ENCODE data around the gene COX7B. TPM values are rescaled to one million over a fixed set of nuclear protein-coding genes. Genes with fewer than 3 reads are reported as not detected.

Gene COX7B
- total and polyA plus RNA-seq, 2 donors (not counting 3 experiments of a cell fraction or from before 2014, with no cell fraction given): 229 to 743 TPM

- no peak overlapping the region for H2AFZ ChIP-seq (ENCODE audit: low read depth, low read length)
- no peak for DNase-seq (ENCODE audit: low read depth, low spot score)
- FAIRE-seq: no peak
- H3K9ac ChIP-seq (replicated peaks; ENCODE audit: extremely low read depth, insufficient read depth, low read length): no peak overlapping the region
- no peak overlapping the region for H3K4me3 ChIP-seq (replicated peaks in 1 of 3; ENCODE audit: insufficient read depth in 1 of 3, low read depth in 1 of 3, low read length in 3 of 3)
- intact Hi-C loops (cut with micrococcal nuclease) (no loop called here), dilution Hi-C loops (cut with MboI; ENCODE audit: extremely low pct_ligation_motif_present, low sequenced_read_pairs) (no loop called here)
- no peaks in the 10 kb centered on the region for H3K9me3 ChIP-seq (replicated peaks; ENCODE audit: control insufficient read depth, insufficient read depth, low read length)
- H3K36me3 ChIP-seq (ENCODE audit: control insufficient read depth in 2 of 2, extremely low read depth in 1 of 2, insufficient read depth in 2 of 2, low read length in 2 of 2): no peaks in the 10 kb centered on the region
- H3K9me1 ChIP-seq (replicated peaks; ENCODE audit: control insufficient read depth, extremely low read depth, insufficient read depth, low read length): no peaks in the 10 kb centered on the region
- CTCF ChIA-PET: no interaction called here
- no peak overlapping the region for H3K4me2 ChIP-seq (ENCODE audit: insufficient read depth, low read length)
- TF ChIP-seq MYC (IDR thresholded peaks at IDR 0.05; ENCODE audit: low read depth, low read length): no peak
- no peak for TF ChIP-seq MAX (IDR thresholded peaks at IDR 0.05; ENCODE audit: insufficient read depth, insufficient read length)
- no peak for TF ChIP-seq GATA2 (IDR thresholded peaks at IDR 0.05; ENCODE audit: insufficient read depth, insufficient read length, low read depth, low read length)
- no peak for TF ChIP-seq CTCF (IDR thresholded peaks at IDR 0.05; ENCODE audit: extremely low read depth in 1 of 2, insufficient read depth in 1 of 2, low read depth in 1 of 2, low read length in 2 of 2)
- no peak for TF ChIP-seq JUN (IDR thresholded peaks at IDR 0.05; ENCODE audit: borderline replicate concordance, insufficient read depth, insufficient read length, low read depth)
- no peak for TF ChIP-seq POLR2AphosphoS5 (IDR thresholded peaks at IDR 0.05; ENCODE audit: insufficient read depth, low read depth, low read length)
- no peak for TF ChIP-seq POLR2A (IDR thresholded peaks at IDR 0.05; ENCODE audit: low read depth, low read length)
- TF ChIP-seq FOS (IDR thresholded peaks at IDR 0.05; ENCODE audit: borderline replicate concordance, insufficient read depth, low read length): no peak
- no peaks in the 10 kb centered on the region for H4K20me1 ChIP-seq (replicated peaks; ENCODE audit: control insufficient read depth, extremely low read depth, insufficient read depth, low read length)
- H3K4me1 ChIP-seq (ENCODE audit: control insufficient read depth, extremely low read depth, insufficient read depth, low read length): peaks cover 5% of the 10 kb centered on the region
- BruUV-seq (replicated peaks): no TSS peak
- H3K27ac ChIP-seq (ENCODE audit: insufficient read depth, low read depth, low read length): no peak overlapping the region
- no peaks in the 10 kb centered on the region for H3K27me3 ChIP-seq (ENCODE audit: control insufficient read depth in 2 of 2, insufficient read depth in 2 of 2, low read length in 2 of 2)
- POLR2A ChIA-PET: no interaction called here
- no peaks in the 10 kb centered on the region for H3K79me2 ChIP-seq (ENCODE audit: control insufficient read depth, insufficient read depth, low read length)
These were observed 52.9 kb downstream of the COX7B start for GRCh38 chrX:77952173-77952572.

All from endothelial cell of umbilical vein (primary cell).